ENCODE measurements around the gene RAB11FIP5.

Gene RAB11FIP5

DNA sequence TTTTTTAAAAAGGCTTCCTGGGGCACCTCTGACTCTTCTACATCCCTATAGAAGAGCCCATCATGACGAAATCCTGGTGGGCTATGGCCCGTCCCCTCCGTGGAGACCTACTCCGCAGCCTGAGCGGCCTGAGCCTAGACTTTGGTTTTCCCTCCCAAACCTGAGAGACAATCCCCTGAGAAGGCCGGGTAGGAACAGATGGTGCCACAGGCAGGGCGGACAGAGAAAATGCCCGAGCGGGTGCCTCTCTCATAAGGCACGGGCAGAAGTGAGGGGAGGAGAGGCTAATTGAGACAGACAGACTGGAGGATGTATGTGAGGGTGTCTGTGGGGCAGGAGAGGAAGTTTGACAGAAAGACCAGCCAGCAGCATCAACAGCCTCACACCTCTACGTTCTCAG lies 21.1 kb downstream of the RAB11FIP5 start:
- no peak overlapping the region for H3K9ac ChIP-seq (ENCODE audit: low read length)
- no peaks in the 10 kb centered on the region for H3K36me3 ChIP-seq (ENCODE audit: control insufficient read depth, insufficient read depth, low read length)
- H3K27me3 ChIP-seq (ENCODE audit: control insufficient read depth, insufficient read depth, low read length) = no peaks in the 10 kb centered on the region
- no peak overlapping the region for H3K4me3 ChIP-seq (ENCODE audit: low read length)
- no peaks in the 10 kb centered on the region for H3K9me3 ChIP-seq (ENCODE audit: control insufficient read depth, low read length)
- H3K4me1 ChIP-seq (ENCODE audit: control insufficient read depth, insufficient read depth, low read length) = no peaks in the 10 kb centered on the region

DNA sequence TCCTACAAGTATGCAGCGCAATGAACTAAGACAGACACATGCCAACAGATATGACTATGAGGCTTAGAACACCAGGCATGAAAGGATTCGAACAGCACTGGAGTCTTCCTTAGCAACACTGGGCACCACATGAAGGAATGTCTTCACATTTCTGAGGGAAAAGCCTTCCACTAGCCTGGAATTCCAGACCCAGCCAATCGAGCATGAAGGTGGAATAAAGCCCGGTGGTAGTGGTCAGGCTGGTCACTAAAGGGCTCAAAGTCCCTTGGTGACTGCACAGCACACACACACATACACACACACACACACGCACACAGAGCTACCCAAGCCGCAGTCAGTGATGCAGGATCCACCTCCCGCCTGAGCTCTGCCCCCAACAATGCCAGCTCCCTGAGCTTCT lies 21.6 kb downstream of the RAB11FIP5 start:
- no peak overlapping the region for H3K9ac ChIP-seq (ENCODE audit: low read length)
- no peaks in the 10 kb centered on the region for H3K4me1 ChIP-seq (ENCODE audit: control insufficient read depth, insufficient read depth, low read length)
- H3K36me3 ChIP-seq (ENCODE audit: control insufficient read depth, insufficient read depth, low read length) = no peaks in the 10 kb centered on the region
- no peaks in the 10 kb centered on the region for H3K27me3 ChIP-seq (ENCODE audit: control insufficient read depth, insufficient read depth, low read length)
- no peak overlapping the region for H3K4me3 ChIP-seq (ENCODE audit: low read length)
- H3K9me3 ChIP-seq (ENCODE audit: control insufficient read depth, low read length) = no peaks in the 10 kb centered on the region

DNA sequence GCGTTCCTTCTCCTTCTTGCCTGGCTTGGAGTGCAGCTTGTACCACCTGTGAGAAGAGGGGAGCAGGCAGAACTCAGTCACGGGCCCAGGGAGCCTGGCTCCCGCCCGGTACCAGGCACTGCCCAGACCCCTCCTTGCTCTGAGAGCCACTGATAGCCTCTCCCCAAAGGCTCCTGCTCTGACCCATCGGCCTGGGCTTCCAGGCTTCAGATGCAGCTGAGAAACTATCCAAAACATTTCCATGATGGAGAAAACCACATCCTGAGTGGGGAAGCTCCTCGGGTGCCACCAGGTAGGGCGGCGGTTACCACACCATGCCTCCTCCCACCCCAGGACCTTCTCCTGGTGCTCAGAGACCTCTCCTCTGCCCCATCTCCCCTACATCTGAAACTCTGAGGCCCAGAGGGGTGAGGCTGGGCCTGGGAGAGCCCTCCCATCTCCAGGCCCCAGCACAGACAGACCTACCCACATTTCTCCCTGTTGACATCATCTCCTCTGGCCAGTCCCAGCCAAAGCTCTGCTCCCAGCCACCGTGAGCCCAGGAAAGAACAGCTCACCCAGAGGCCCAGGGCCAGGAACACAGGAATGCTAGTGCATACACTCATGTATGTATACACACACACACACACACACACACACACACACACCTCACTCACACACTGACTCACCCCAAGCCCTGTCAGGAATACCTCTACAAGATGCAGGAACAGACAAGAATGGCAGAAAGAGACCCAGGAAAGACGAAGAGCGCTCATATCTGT lies 23.3 kb downstream of the RAB11FIP5 start:
- Histone ChIP-seq H3K27me3 (ENCODE audit: control insufficient read depth, insufficient read depth, low read length) (no peaks in the 10 kb centered on the region), H3K36me3 (ENCODE audit: control insufficient read depth, insufficient read depth, low read length) (no peaks in the 10 kb centered on the region), H3K9me3 (ENCODE audit: control insufficient read depth, low read length) (no peaks in the 10 kb centered on the region), H3K4me1 (ENCODE audit: control insufficient read depth, insufficient read depth, low read length) (no peaks in the 10 kb centered on the region), H3K4me3 (ENCODE audit: low read length) (no peak overlapping the region), H3K9ac (ENCODE audit: low read length) (no peak overlapping the region)

DNA sequence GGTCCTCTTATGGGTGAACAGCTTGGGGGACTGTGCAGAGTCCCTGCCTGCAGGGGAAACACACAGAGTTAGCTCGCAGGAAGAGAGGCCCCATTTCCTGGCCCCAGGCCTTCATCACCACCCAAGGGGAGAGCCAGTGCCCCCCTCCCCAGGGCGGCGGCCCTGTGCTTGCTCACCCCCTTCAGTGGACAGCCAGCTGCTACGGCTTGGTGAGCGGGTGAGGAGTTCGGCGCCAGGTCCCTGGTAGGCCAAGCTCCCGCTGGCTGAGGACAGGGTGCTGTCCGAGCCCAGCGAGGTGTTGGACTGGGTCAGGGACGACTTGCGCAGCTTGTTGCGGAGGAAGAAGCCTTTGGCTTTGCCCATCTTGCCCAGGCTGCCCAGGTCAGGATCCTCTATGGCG lies 24.0 kb downstream of the RAB11FIP5 start:
- Histone ChIP-seq H3K27me3 (ENCODE audit: control insufficient read depth, insufficient read depth, low read length) (no peaks in the 10 kb centered on the region), H3K4me3 (ENCODE audit: low read length) (no peak overlapping the region), H3K9me3 (ENCODE audit: control insufficient read depth, low read length) (no peaks in the 10 kb centered on the region), H3K9ac (ENCODE audit: low read length) (no peak overlapping the region), H3K36me3 (ENCODE audit: control insufficient read depth, insufficient read depth, low read length) (no peaks in the 10 kb centered on the region), H3K4me1 (ENCODE audit: control insufficient read depth, insufficient read depth, low read length) (no peaks in the 10 kb centered on the region)

DNA sequence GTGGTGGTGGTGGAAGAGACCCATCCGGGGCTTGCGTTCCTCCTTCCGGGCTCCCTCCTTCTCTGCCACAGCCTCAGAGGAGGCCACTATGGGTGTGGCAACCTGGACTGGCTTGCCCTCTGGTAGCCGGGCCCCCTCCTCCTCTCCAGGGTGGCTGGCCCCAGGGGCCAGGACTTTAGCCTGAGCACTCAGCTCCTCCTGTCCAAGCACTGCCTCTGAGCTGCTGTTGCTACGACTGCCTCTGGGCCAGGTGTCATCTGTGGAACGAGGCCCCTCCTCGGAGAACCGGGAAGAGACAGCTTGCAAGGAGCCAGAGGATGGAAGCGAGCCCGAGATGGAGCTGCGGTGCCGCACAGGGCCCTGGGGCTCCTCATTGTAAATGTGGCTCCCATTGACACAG lies 24.5 kb downstream of the RAB11FIP5 start:
- H3K9me3 ChIP-seq (ENCODE audit: control insufficient read depth, low read length) = no peaks in the 10 kb centered on the region
- H3K9ac ChIP-seq (ENCODE audit: low read length) = no peak overlapping the region
- H3K4me3 ChIP-seq (ENCODE audit: low read length) = no peak overlapping the region
- H3K36me3 ChIP-seq (ENCODE audit: control insufficient read depth, insufficient read depth, low read length) = no peaks in the 10 kb centered on the region
- H3K27me3 ChIP-seq (ENCODE audit: control insufficient read depth, insufficient read depth, low read length) = no peaks in the 10 kb centered on the region
- no peaks in the 10 kb centered on the region for H3K4me1 ChIP-seq (ENCODE audit: control insufficient read depth, insufficient read depth, low read length)

DNA sequence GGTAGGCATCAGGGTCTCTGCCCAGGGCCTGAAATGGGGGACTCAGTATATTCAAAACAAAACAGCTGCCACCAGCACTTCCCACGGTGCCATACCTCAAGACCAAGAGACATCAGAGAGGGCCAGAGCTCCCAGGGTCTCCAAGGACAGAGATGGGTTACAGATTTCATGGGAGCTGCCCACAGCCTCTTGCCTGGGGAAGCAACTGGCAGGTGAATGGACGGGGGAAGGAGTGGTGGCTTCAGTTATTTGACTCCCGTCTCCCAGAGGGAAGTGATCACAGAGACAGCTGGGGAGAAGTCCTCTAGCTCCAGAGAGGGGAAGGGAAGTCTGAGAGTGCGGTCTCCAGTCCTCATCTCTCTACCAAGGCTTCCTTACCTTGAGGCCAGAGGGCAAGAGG lies 25.4 kb downstream of the RAB11FIP5 start:
- Histone ChIP-seq H3K9me3 (ENCODE audit: control insufficient read depth, low read length) (no peaks in the 10 kb centered on the region), H3K36me3 (ENCODE audit: control insufficient read depth, insufficient read depth, low read length) (no peaks in the 10 kb centered on the region), H3K4me1 (ENCODE audit: control insufficient read depth, insufficient read depth, low read length) (no peaks in the 10 kb centered on the region), H3K9ac (ENCODE audit: low read length) (no peak overlapping the region), H3K27me3 (ENCODE audit: control insufficient read depth, insufficient read depth, low read length) (no peaks in the 10 kb centered on the region), H3K4me3 (ENCODE audit: low read length) (no peak overlapping the region)

- no peaks in the 10 kb centered on the region for H3K36me3 ChIP-seq (ENCODE audit: control insufficient read depth, insufficient read depth, low read length)
- no peak overlapping the region for H3K9ac ChIP-seq (ENCODE audit: low read length)
- H3K4me3 ChIP-seq (ENCODE audit: low read length) = no peak overlapping the region
- H3K27me3 ChIP-seq (ENCODE audit: control insufficient read depth, insufficient read depth, low read length) = no peaks in the 10 kb centered on the region
- H3K9me3 ChIP-seq (ENCODE audit: control insufficient read depth, low read length) = no peaks in the 10 kb centered on the region
- no peaks in the 10 kb centered on the region for H3K4me1 ChIP-seq (ENCODE audit: control insufficient read depth, insufficient read depth, low read length)
These were observed 27.1 kb downstream of the RAB11FIP5 start for GRCh38 chr2:73085691-73086090.

GRCh38 chr2:73084971-73085370 lies 27.8 kb downstream of the RAB11FIP5 start:
- Histone ChIP-seq H3K36me3 (ENCODE audit: control insufficient read depth, insufficient read depth, low read length) (no peaks in the 10 kb centered on the region), H3K27me3 (ENCODE audit: control insufficient read depth, insufficient read depth, low read length) (no peaks in the 10 kb centered on the region), H3K9ac (ENCODE audit: low read length) (no peak overlapping the region), H3K9me3 (ENCODE audit: control insufficient read depth, low read length) (no peaks in the 10 kb centered on the region), H3K4me3 (ENCODE audit: low read length) (no peak overlapping the region), H3K4me1 (ENCODE audit: control insufficient read depth, insufficient read depth, low read length) (no peaks in the 10 kb centered on the region)

GRCh38 chr2:73083886-73084800 lies 28.6 kb downstream of the RAB11FIP5 start:
- no peak overlapping the region for H3K4me3 ChIP-seq (ENCODE audit: low read length)

DNA sequence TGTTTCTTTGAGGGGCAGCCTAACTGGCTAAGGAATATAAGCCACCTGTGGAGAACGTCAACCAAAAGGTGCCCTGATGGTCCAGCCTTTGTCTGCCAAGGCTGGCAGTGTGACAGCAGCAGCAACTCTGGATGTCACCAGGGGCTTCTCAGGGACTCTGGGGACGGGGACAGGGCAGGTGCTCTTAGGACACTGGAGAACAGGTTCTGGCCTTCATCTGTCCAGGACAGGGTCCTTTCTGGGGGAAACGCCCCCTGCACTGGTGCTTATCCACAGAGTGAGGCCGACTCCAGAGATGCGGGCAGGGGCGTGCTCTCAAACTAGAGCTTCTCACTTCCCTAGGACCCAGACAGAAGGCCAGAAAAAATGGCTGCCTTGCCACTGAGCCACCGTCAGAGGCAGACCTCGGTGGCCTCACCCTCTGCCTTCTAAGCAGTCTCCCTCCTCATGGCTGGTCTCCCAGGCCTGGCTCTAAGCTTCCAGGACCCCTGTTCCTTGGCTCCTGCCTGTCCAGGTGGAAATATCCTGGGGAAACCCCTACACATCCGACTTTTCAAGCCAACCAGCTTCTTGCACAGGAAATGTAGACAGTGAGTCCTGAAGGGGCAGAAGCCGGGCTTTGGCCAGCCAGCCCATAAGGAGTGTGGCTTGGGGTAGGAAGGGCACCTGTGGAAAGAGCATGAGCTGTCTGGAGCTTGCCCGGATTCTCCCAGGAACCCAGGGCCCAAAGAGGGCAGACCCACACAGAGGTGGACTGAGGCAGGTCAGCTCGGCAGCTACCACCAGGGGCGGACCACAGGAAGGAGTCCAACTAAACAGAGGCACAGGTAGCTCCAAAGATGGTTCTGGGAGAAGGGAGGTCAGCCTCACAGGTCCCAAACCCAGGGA lies 30.0 kb downstream of the RAB11FIP5 start:
- Histone ChIP-seq H3K9me3 (ENCODE audit: control insufficient read depth, low read length) (no peaks in the 10 kb centered on the region), H3K36me3 (ENCODE audit: control insufficient read depth, insufficient read depth, low read length) (no peaks in the 10 kb centered on the region), H3K4me3 (ENCODE audit: low read length) (no peak overlapping the region), H3K27me3 (ENCODE audit: control insufficient read depth, insufficient read depth, low read length) (no peaks in the 10 kb centered on the region), H3K4me1 (ENCODE audit: control insufficient read depth, insufficient read depth, low read length) (no peaks in the 10 kb centered on the region), H3K9ac (ENCODE audit: low read length) (no peak overlapping the region)

More at GRCh38 chr2:73083886-73084800, 28.6 kb downstream of the RAB11FIP5 start:
- H3K4me1 ChIP-seq (ENCODE audit: control insufficient read depth, insufficient read depth, low read length) = no peaks in the 10 kb centered on the region
- no peaks in the 10 kb centered on the region for H3K27me3 ChIP-seq (ENCODE audit: control insufficient read depth, insufficient read depth, low read length)
- H3K9me3 ChIP-seq (ENCODE audit: control insufficient read depth, low read length) = no peaks in the 10 kb centered on the region
- H3K9ac ChIP-seq (ENCODE audit: low read length) = no peak overlapping the region
- no peaks in the 10 kb centered on the region for H3K36me3 ChIP-seq (ENCODE audit: control insufficient read depth, insufficient read depth, low read length)

DNA sequence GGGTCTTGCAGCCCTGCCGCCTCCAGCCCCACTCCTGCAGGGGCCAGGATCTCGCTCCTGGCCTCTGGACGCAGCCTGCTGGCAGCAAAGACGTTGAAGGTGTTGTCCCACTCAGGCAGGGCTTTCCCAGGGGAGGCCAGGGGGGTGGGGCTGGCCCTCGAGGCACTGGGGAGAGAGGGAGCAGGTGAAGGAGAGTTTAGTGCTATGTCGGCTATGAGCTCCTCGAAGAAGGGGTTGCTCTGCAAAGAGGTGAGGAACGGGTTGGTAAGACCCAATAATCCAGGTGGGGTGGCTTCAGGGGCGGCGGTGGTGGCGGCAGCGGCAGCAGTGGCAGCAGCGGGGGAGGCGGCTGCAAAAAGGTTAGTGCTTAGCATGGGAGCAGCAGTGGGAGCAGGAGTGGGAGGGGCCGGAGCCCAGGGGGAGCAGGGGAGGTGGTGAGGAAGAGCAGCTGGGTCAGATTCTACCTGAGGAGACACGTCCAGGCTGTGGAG lies 31.5 kb downstream of the RAB11FIP5 start:
- Histone ChIP-seq H3K9ac (ENCODE audit: low read length) (no peak overlapping the region), H3K9me3 (ENCODE audit: control insufficient read depth, low read length) (no peaks in the 10 kb centered on the region), H3K27me3 (ENCODE audit: control insufficient read depth, insufficient read depth, low read length) (no peaks in the 10 kb centered on the region), H3K4me3 (ENCODE audit: low read length) (no peak overlapping the region), H3K36me3 (ENCODE audit: control insufficient read depth, insufficient read depth, low read length) (no peaks in the 10 kb centered on the region), H3K4me1 (ENCODE audit: control insufficient read depth, insufficient read depth, low read length) (no peaks in the 10 kb centered on the region)

Measured in mucosa of stomach (tissue), 1 donor.